Activated CD8-positive, alpha-beta T cell treated with anti-CD3 and anti-CD28 coated beads for 36 hours (primary cell): ENCODE measurements around the gene NDUFB2. TPM values are rescaled to one million over a fixed set of nuclear protein-coding genes. Genes with fewer than 3 reads are reported as not detected.

Experiments used
- ATAC-seq: fragments of 200-7000 bp; cut with Tn5 transposase; one replicate; pipeline ENCODE4 v1.10.0; 2021; ENCODE audit warnings: mild to moderate bottlenecking, moderate library complexity
- CTCF ChIA-PET: fragments of 350-600 bp; sonication (Branson Sonifier 250); formaldehyde crosslinking; loops from one replicate; lab custom pipeline; 2021; ENCODE audit warnings: antibody characterized with exemption; lab: Charles Lee
- POLR2A ChIA-PET: fragments of 350-600 bp; sonication (Branson Sonifier 250); formaldehyde crosslinking; loops from one replicate; lab custom pipeline; 2021; ENCODE audit warnings: antibody characterized with exemption; lab: Charles Lee
- DNase-seq: peaks from one replicate; pipeline ENCODE4 v3.0.0-alpha.2; 2020
- H3K27ac Mint-ChIP-seq: one replicate; pipeline ENCODE4 v1.8.0; 2021; ENCODE audit warnings: mild to moderate bottlenecking, mixed read lengths
- H3K27me3 Mint-ChIP-seq: one replicate; pipeline ENCODE4 v1.8.0; 2021; ENCODE audit warnings: mixed read lengths
- H3K36me3 Mint-ChIP-seq: one replicate; pipeline ENCODE4 v1.8.0; 2021; ENCODE audit warnings: low read depth, mixed read lengths
- H3K4me1 Mint-ChIP-seq: one replicate; pipeline ENCODE4 v1.8.0; 2021; ENCODE audit warnings: low read depth, mixed read lengths
- H3K4me3 Mint-ChIP-seq: one replicate; pipeline ENCODE4 v1.8.0; 2021; ENCODE audit warnings: mild to moderate bottlenecking, moderate library complexity, mixed read lengths
- H3K9me3 Mint-ChIP-seq: one replicate; pipeline ENCODE4 v1.8.0; 2021; ENCODE audit warnings: mixed read lengths
- intact Hi-C: fragments of 100-400 bp; cut with micrococcal nuclease; formaldehyde crosslinking; loops from one replicate; pipeline ENCODE4 v1.10.0; 2022
- total RNA-seq, 2 experiments: library from RNA; stranded (reverse); gene quantifications; one replicate each; pipeline ENCODE4 v1.2.3, GENCODE V29; 2021
- TF ChIP-seq, protein P1 (sequence below): fragments of 200-600 bp; IDR thresholded peaks from one replicate; pipeline ENCODE4 v1.8.0; 2022; ENCODE audit warnings: antibody characterized with exemption, mild to moderate bottlenecking

NDUFB2 gene
- total RNA-seq, 2 experiments from 2014 or later, result 159 to 177 TPM

DNA sequence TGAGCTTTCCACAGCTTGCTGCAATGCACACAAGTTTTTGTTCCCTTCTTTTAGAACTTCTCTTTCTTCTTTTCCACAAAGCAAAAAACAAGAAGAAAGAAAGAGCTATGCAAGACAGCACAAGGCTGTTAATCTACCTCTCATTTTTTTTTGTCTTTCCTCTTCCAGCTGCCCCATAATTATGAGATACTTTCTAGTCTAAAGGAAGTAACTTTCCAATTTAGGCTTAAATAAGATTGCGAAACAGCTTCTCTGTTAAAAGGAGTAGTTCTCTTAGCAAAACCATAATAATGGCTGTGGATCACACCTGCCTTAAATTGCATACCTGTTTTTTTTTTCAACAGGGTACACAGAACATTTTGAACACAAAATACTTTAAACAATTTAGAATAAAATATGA is 56.0 kb downstream of the NDUFB2 start:
- ChIA-PET POLR2A (no interaction called here), CTCF (interaction anchor here (2.0 kb wide), 1 partner anchor 13 kb away, joined by 6 read pairs; no protein-coding TSS in a partner anchor)
- peaks cover 1% of the 10 kb centered on the region for H3K36me3 Mint-ChIP-seq
- no peak overlapping the region for H3K27ac Mint-ChIP-seq
- no peaks in the 10 kb centered on the region for H3K4me1 Mint-ChIP-seq
- no peaks in the 10 kb centered on the region for H3K27me3 Mint-ChIP-seq
- H3K9me3 Mint-ChIP-seq, result no peaks in the 10 kb centered on the region
- TF ChIP-seq, protein P1, sequence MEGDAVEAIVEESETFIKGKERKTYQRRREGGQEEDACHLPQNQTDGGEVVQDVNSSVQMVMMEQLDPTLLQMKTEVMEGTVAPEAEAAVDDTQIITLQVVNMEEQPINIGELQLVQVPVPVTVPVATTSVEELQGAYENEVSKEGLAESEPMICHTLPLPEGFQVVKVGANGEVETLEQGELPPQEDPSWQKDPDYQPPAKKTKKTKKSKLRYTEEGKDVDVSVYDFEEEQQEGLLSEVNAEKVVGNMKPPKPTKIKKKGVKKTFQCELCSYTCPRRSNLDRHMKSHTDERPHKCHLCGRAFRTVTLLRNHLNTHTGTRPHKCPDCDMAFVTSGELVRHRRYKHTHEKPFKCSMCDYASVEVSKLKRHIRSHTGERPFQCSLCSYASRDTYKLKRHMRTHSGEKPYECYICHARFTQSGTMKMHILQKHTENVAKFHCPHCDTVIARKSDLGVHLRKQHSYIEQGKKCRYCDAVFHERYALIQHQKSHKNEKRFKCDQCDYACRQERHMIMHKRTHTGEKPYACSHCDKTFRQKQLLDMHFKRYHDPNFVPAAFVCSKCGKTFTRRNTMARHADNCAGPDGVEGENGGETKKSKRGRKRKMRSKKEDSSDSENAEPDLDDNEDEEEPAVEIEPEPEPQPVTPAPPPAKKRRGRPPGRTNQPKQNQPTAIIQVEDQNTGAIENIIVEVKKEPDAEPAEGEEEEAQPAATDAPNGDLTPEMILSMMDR, result no peak
- ATAC-seq (no peak), DNase-seq (no peak)
- no peak overlapping the region for H3K4me3 Mint-ChIP-seq
- intact Hi-C loops, result no loop called here

DNA sequence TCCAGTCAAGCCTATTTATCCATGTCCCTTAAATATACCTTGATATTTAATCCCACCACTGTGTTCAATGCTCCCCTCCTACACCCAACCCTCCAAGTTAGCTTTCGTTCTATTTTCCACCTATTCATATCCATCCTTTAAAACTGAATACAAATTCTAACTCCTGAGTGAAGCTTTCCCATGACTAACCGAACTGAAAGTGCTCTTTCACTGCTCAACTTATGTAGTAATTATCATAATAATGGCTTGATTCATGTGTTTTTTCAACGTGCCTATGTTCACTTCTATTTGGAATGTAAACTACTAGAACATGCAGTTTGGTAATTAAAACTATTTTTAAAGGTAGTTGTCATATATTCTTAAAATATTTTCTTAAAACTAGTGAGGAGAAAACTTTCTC is 58.0 kb downstream of the NDUFB2 start:
- ChIA-PET POLR2A (no interaction called here), CTCF (no interaction called here)
- ATAC-seq (no peak), DNase-seq (no peak)
- Mint-ChIP-seq H3K27ac (no peak overlapping the region), H3K9me3 (no peaks in the 10 kb centered on the region), H3K36me3 (peaks cover 3% of the 10 kb centered on the region), H3K27me3 (no peaks in the 10 kb centered on the region), H3K4me1 (no peaks in the 10 kb centered on the region), H3K4me3 (no peak overlapping the region)
- TF ChIP-seq, protein P1, result no peak
- intact Hi-C loops, result no loop called here

Other genes with a start within 250 kb of the NDUFB2 start
- 10 to 100 TPM; 55.5 to 56.4 TPM for gene MKRN1, start 217.2 kb upstream of the NDUFB2 start, total RNA-seq
- gene DENND2A, start 55.9 kb upstream of the NDUFB2 start, total RNA-seq, result not detected
- gene ADCK2, start 23.8 kb upstream of the NDUFB2 start, total RNA-seq, result 10 to 100 TPM; 20.0 to 21.5 TPM
- 10 to 100 TPM; 30.0 to 30.6 TPM for gene BRAF, start 228.2 kb downstream of the NDUFB2 start, total RNA-seq